HepG2 (cell line): ENCODE data around the gene CST3. TPM values are rescaled to one million over a fixed set of nuclear protein-coding genes. Genes with fewer than 3 reads are reported as not detected.

Experiments used
- ATAC-seq: fragments of 200-7000 bp; cut with Tn5 transposase; 3 replicates; pipeline ENCODE4 v1.9.1; 2020; ENCODE audit warnings: mild to moderate bottlenecking, moderate library complexity
- BruUV-seq: library from RNA; stranded (reverse); fragments of 400-500 nt; replicated peaks from 2 replicates; lab custom pipeline; 2021; lab: Mats Ljungman, UMichigan
- CTCF ChIA-PET: fragments of 300-600 bp; formaldehyde crosslinking; extraction: SDS; loops from one replicate; lab custom pipeline; 2021; ENCODE audit warnings: low total read pairs, inconsistent platforms, low intra/inter-chr PET ratio; lab: Yijun Ruan, JAX
- POLR2A ChIA-PET: fragments of 350-600 bp; sonication (Branson Sonifier 250); formaldehyde crosslinking; loops from one replicate; lab custom pipeline; 2020; ENCODE audit warnings: antibody characterized with exemption, inconsistent platforms; lab: Yijun Ruan, JAX
- DNase-seq: peaks from one replicate; pipeline ENCODE4 v3.0.0-alpha.2; 2015; ENCODE audit warnings: low spot score
- FAIRE-seq: peaks from 3 replicates; lab custom pipeline; 2011; peaks lifted over from hg19 to GRCh38; lab: Jason Lieb, UNC
- H2AFZ ChIP-seq: one replicate; pipeline ENCODE4 v1.6.1; 2011; ENCODE audit warnings: low read length, inconsistent platforms
- H3K27ac ChIP-seq: fragments of 300-600 bp; 3 replicates; pipeline ENCODE4 v1.8.0; 2011; ENCODE audit warnings: mixed run types, mild to moderate bottlenecking, mixed read lengths, low read length, inconsistent platforms; ENCODE audit not compliant: insufficient read depth; ENCODE audit errors: extremely low read length
- H3K27me3 ChIP-seq, 2 experiments: fragments of 200-600 bp in 1 of 2; 2 replicates in 1 of 2; 3 replicates in 1 of 2; pipeline versions ENCODE4 v1.6.0 to v1.8.0; 2011; ENCODE audit warnings: low read length in 2 of 2, mild to moderate bottlenecking in 2 of 2, moderate library complexity in 2 of 2, inconsistent platforms in 1 of 2; ENCODE audit not compliant: insufficient read depth in 2 of 2, control insufficient read depth in 1 of 2
- H3K36me3 ChIP-seq, 2 experiments: fragments of 200-600 bp in 1 of 2; replicated peaks in 1 of 2; 2 replicates in 1 of 2; 3 replicates in 1 of 2; pipeline versions ENCODE4 v1.5.1 to v1.8.0; 2011; ENCODE audit warnings: low read length in 2 of 2, inconsistent platforms in 1 of 2; ENCODE audit not compliant: insufficient read depth in 2 of 2, control insufficient read depth in 1 of 2
- H3K4me1 ChIP-seq: 2 replicates; pipeline ENCODE4 v1.5.1; 2012; ENCODE audit warnings: low read length, inconsistent platforms; ENCODE audit not compliant: insufficient read depth
- H3K4me2 ChIP-seq: 2 replicates; pipeline ENCODE4 v1.6.0; 2011; ENCODE audit warnings: low read depth, low read length, inconsistent platforms
- H3K4me3 ChIP-seq, 3 experiments: fragments of 200-600 bp in 1 of 3; sonication (generic), shearing (Covaris generic) in 1 of 3; replicated peaks in 1 of 3; 2 replicates each; pipeline ENCODE4 v1.5.1; 2011 to 2016; ENCODE audit warnings: low read length in 3 of 3, inconsistent platforms in 2 of 3, low read depth in 2 of 3, mild to moderate bottlenecking in 2 of 3, control low read depth in 1 of 3, mixed read lengths in 1 of 3; ENCODE audit not compliant: insufficient read depth in 1 of 3
- H3K79me2 ChIP-seq: one replicate; pipeline ENCODE4 v1.6.1; 2011; ENCODE audit warnings: low read length, inconsistent platforms; ENCODE audit not compliant: insufficient read depth
- H3K9ac ChIP-seq: 2 replicates; pipeline ENCODE4 v1.6.0; 2011; ENCODE audit warnings: mild to moderate bottlenecking, low read depth, low read length, inconsistent platforms; ENCODE audit not compliant: insufficient read depth
- H3K9me3 ChIP-seq: 2 replicates; pipeline ENCODE4 v1.5.1; 2012; ENCODE audit warnings: mild to moderate bottlenecking, low read length
- H4K20me1 ChIP-seq: 2 replicates; pipeline ENCODE4 v1.6.0; 2011; ENCODE audit warnings: inconsistent platforms, mild to moderate bottlenecking, low read length, moderate library complexity; ENCODE audit not compliant: insufficient read depth
- DMTF1 ChIP-seq: sonication (generic); formaldehyde crosslinking; IDR thresholded peaks from 2 replicates; pipeline ENCODE4 v1.4.0; 2020; ENCODE audit warnings: mild to moderate bottlenecking, missing genetic modification reagents
- PLSCR1 ChIP-seq: sonication (generic); formaldehyde crosslinking; IDR thresholded peaks from 2 replicates; pipeline ENCODE4 v1.5.0; 2020; ENCODE audit warnings: missing genetic modification reagents, mild to moderate bottlenecking, borderline replicate concordance
- USF2 ChIP-seq, 2 experiments: sonication (generic) in 1 of 2; formaldehyde crosslinking in 1 of 2; IDR thresholded peaks; 2 replicates each; pipeline versions ENCODE4 v1.5.1 to v1.6.1; 2011 to 2020; ENCODE audit warnings: borderline replicate concordance in 1 of 2, low read depth in 1 of 2, low read length in 1 of 2, mild to moderate bottlenecking in 1 of 2, missing genetic modification reagents in 1 of 2, moderate library complexity in 1 of 2
- ZFP82 ChIP-seq: sonication (generic); formaldehyde crosslinking; IDR thresholded peaks from 2 replicates; pipeline ENCODE4 v1.5.1; 2020; ENCODE audit warnings: mild to moderate bottlenecking, missing genetic modification reagents, borderline replicate concordance
- ZIK1 ChIP-seq: sonication (generic); formaldehyde crosslinking; IDR thresholded peaks from 2 replicates; pipeline ENCODE4 v1.5.0; 2020; ENCODE audit warnings: mild to moderate bottlenecking, low read depth, missing genetic modification reagents, borderline replicate concordance
- ZNF17 ChIP-seq: sonication (generic); formaldehyde crosslinking; IDR thresholded peaks from 2 replicates; pipeline ENCODE4 v1.5.0; 2020; ENCODE audit warnings: mild to moderate bottlenecking, missing genetic modification reagents
- WGBS: methylation state at CpG from one replicate; pipeline ENCODE4 v1.1.6; 2017; ENCODE audit warnings: low lambda C conversion rate; 5-methylcytosine and 5-hydroxymethylcytosine counted together
- in situ Hi-C: cut with HindIII; loops from 2 replicates; pipeline ENCODE4 v1.10.0; 2017; ENCODE audit warnings: low pct_unique_long_range_greater_than_20kb; ENCODE audit not compliant: extremely low pct_ligation_motif_present
- intact Hi-C: fragments of 100-400 bp; cut with micrococcal nuclease; formaldehyde crosslinking; loops from one replicate; pipeline ENCODE4 v1.10.0; 2022; ENCODE audit not compliant: unreplicated experiment
- polyA plus RNA-seq, 8 experiments: library from polyadenylated mRNA; depleted of rRNA in 3 of 8; stranded (reverse) in 7 of 8; unstranded in 1 of 8; fragments of >200 nt; fragmentation: Illumina TruSeq in 4 of 8; extraction: Trizol in 4 of 8; gene quantifications; 2 replicates each; pipeline versions ENCODE4 v1.2.1 to v1.2.3, GENCODE V29; 2011 to 2016; ENCODE audit warnings: low read depth in 4 of 8, missing spikeins in 1 of 8, mixed read lengths in 1 of 8; ENCODE audit not compliant: insufficient read depth in 1 of 8
- total RNA-seq, 5 experiments: library from RNA; depleted of rRNA; stranded (reverse); fragments of >200 nt; fragmentation: Illumina TruSeq; extraction: Trizol; gene quantifications; 2 replicates each; pipeline ENCODE4 v1.2.3, GENCODE V29; 2016; ENCODE audit warnings: low read depth in 1 of 5

Gene CST3
- total and polyA plus RNA-seq, 2 of the 13 experiments (the other 11 are each of a cell fraction or from before 2014, with no cell fraction given): 690 to 1,005 TPM

- no peak for DNase-seq
- intact Hi-C loops: no loop called here
- no peak overlapping the region for H2AFZ ChIP-seq
- TF ChIP-seq ZFP82 (CRISPR knock-in tag) (no peak), USF2 (IDR thresholded peaks at IDR 0.05; ENCODE audit: low read depth, low read length) (peak; percentile 24; the same call in 1 of the 2 replicates), USF2 (CRISPR knock-in tag; IDR thresholded peaks at IDR 0.05; ENCODE audit: borderline replicate concordance) (no peak)
- CTCF ChIA-PET: no interaction called here
- H3K9me3 ChIP-seq: no peaks in the 10 kb centered on the region
- no peak overlapping the region for H3K9ac ChIP-seq
- POLR2A ChIA-PET: no interaction called here
- H3K4me1 ChIP-seq: peaks cover 7% of the 10 kb centered on the region; the same call in 1 of the 2 replicates
- no peaks in the 10 kb centered on the region for H3K27me3 ChIP-seq
- no peak overlapping the region for H3K4me2 ChIP-seq
- no peak overlapping the region for H3K4me3 ChIP-seq
- 10% methylated on average over 3 of the region's 3 CpGs for WGBS
- no peak for ATAC-seq
- no peaks in the 10 kb centered on the region; a peak in 1 of 5 replicates for H3K36me3 ChIP-seq
- in situ Hi-C loops: no loop called here
- no TSS peak for BruUV-seq
- FAIRE-seq: no peak
- H4K20me1 ChIP-seq: no peaks in the 10 kb centered on the region
- no peaks in the 10 kb centered on the region for H3K79me2 ChIP-seq
- no peak overlapping the region for H3K27ac ChIP-seq
Observed at GRCh38 chr20:23671479-23671878, 33.7 kb upstream of the CST3 start.

- no peaks in the 10 kb centered on the region for H3K9me3 ChIP-seq
- no peaks in the 10 kb centered on the region; a peak in 1 of 5 replicates for H3K36me3 ChIP-seq
- CTCF ChIA-PET: no interaction called here
- in situ Hi-C loops (no loop called here), intact Hi-C loops (no loop called here)
- ATAC-seq: no peak
- WGBS: 0% methylated on average over 1 of the region's 1 CpG
- H3K4me2 ChIP-seq: no peak overlapping the region
- H3K4me3 ChIP-seq: no peak overlapping the region
- H2AFZ ChIP-seq: no peak overlapping the region
- POLR2A ChIA-PET: no interaction called here
- H3K4me1 ChIP-seq: peaks cover 7% of the 10 kb centered on the region; the same call in 1 of the 2 replicates
- FAIRE-seq: no peak
- TF ChIP-seq ZNF17 (CRISPR knock-in tag) (no peak), ZIK1 (CRISPR knock-in tag) (no peak), PLSCR1 (CRISPR knock-in tag) (no peak), DMTF1 (no peak)
- no peak overlapping the region for H3K27ac ChIP-seq
- no peak overlapping the region for H3K9ac ChIP-seq
- H4K20me1 ChIP-seq: no peaks in the 10 kb centered on the region
- no peaks in the 10 kb centered on the region for H3K27me3 ChIP-seq
- DNase-seq: no peak
- BruUV-seq: no TSS peak
- no peaks in the 10 kb centered on the region for H3K79me2 ChIP-seq
Observed at GRCh38 chr20:23670361-23670760, 32.6 kb upstream of the CST3 start.
